Parathyroid adenoma (tissue), 2 donors: ENCODE data around the gene ULBP3.

Experiments used
- H2AFZ ChIP-seq: fragments of 300-600 bp; sonication (generic); one replicate; pipeline ENCODE4 v1.7.0; 2017; ENCODE audit warnings: antibody characterized with exemption, mild to moderate bottlenecking
- H3K27ac ChIP-seq: fragments of 300-600 bp; sonication (generic); one replicate; pipeline ENCODE4 v1.7.0; 2017
- H3K27me3 ChIP-seq: fragments of 300-600 bp; sonication (generic); one replicate; pipeline ENCODE4 v1.7.0; 2017; ENCODE audit warnings: low read length; ENCODE audit not compliant: control insufficient read depth, insufficient read depth
- H3K36me3 ChIP-seq: fragments of 300-600 bp; sonication (generic); one replicate; pipeline ENCODE4 v1.7.0; 2017; ENCODE audit warnings: low read length; ENCODE audit not compliant: control insufficient read depth, insufficient read depth
- H3K4me1 ChIP-seq: fragments of 300-600 bp; sonication (generic); one replicate; pipeline ENCODE4 v1.7.0; 2017; ENCODE audit warnings: control low read depth
- H3K4me2 ChIP-seq: fragments of 300-600 bp; sonication (generic); one replicate; pipeline ENCODE4 v1.7.0; 2017; ENCODE audit warnings: low read length
- H3K4me3 ChIP-seq: fragments of 300-600 bp; sonication (generic); one replicate; pipeline ENCODE4 v1.7.0; 2017; ENCODE audit warnings: low read depth, low read length
- H3K79me2 ChIP-seq: fragments of 300-600 bp; sonication (generic); one replicate; pipeline ENCODE4 v1.7.0; 2017; ENCODE audit warnings: control low read depth
- H3K9ac ChIP-seq: fragments of 300-600 bp; sonication (generic); one replicate; pipeline ENCODE4 v1.7.0; 2017; ENCODE audit warnings: mild to moderate bottlenecking
- H3K9me3 ChIP-seq: fragments of 300-600 bp; sonication (generic); one replicate; pipeline ENCODE4 v1.7.0; 2017; ENCODE audit warnings: low read length; ENCODE audit not compliant: control insufficient read depth
- TF ChIP-seq, protein P1 (sequence below): fragments of 300-600 bp; sonication (generic); IDR thresholded peaks from one replicate; pipeline ENCODE4 v1.7.0; 2017; ENCODE audit warnings: antibody characterized with exemption, mild to moderate bottlenecking
- donor health status: primary hyperparathyroidism.

The ULBP3 gene

DNA sequence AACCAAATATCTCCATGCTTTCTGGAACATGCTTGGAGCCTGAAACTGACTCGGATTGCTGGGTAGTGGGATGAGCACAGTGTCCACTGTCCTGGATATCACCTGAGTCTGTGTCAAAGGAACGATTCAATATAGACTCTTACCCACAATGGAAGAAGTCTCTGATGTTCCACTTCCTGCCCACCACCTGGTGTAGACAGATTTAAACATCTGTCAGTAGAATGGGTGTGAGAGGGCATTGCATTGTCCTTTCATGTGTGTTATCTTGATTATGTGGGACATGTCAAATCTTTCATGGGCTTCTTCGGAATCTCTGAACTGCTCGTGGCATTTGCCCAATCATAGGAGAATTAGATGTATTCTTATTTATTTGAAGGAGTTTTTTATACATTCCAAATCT is 20.8 kb downstream of the ULBP3 start:
- H3K27ac ChIP-seq: no peak overlapping the region
- H2AFZ ChIP-seq: no peak overlapping the region
- H3K4me1 ChIP-seq: no peaks in the 10 kb centered on the region
- no peak overlapping the region for H3K4me3 ChIP-seq
- H3K9me3 ChIP-seq: no peaks in the 10 kb centered on the region
- no peak overlapping the region for H3K4me2 ChIP-seq
- no peaks in the 10 kb centered on the region for H3K36me3 ChIP-seq
- H3K79me2 ChIP-seq: no peaks in the 10 kb centered on the region
- no peak overlapping the region for H3K9ac ChIP-seq
- H3K27me3 ChIP-seq: no peaks in the 10 kb centered on the region
- TF ChIP-seq, protein P1, sequence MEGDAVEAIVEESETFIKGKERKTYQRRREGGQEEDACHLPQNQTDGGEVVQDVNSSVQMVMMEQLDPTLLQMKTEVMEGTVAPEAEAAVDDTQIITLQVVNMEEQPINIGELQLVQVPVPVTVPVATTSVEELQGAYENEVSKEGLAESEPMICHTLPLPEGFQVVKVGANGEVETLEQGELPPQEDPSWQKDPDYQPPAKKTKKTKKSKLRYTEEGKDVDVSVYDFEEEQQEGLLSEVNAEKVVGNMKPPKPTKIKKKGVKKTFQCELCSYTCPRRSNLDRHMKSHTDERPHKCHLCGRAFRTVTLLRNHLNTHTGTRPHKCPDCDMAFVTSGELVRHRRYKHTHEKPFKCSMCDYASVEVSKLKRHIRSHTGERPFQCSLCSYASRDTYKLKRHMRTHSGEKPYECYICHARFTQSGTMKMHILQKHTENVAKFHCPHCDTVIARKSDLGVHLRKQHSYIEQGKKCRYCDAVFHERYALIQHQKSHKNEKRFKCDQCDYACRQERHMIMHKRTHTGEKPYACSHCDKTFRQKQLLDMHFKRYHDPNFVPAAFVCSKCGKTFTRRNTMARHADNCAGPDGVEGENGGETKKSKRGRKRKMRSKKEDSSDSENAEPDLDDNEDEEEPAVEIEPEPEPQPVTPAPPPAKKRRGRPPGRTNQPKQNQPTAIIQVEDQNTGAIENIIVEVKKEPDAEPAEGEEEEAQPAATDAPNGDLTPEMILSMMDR: no peak

- Histone ChIP-seq H2AFZ (no peak overlapping the region), H3K4me1 (no peaks in the 10 kb centered on the region), H3K36me3 (no peaks in the 10 kb centered on the region), H3K4me2 (no peak overlapping the region), H3K9me3 (no peaks in the 10 kb centered on the region), H3K79me2 (no peaks in the 10 kb centered on the region), H3K27ac (no peak overlapping the region), H3K4me3 (no peak overlapping the region), H3K27me3 (no peaks in the 10 kb centered on the region), H3K9ac (no peak overlapping the region)
- TF ChIP-seq, protein P1: no peak
Observed at GRCh38 chr6:150046943-150047342, 22.0 kb downstream of the ULBP3 start.

GRCh38 chr6:150044621-150045145 is 24.2 kb downstream of the ULBP3 start:
- TF ChIP-seq, protein P1: no peak
- Histone ChIP-seq H3K9ac (no peak overlapping the region), H3K9me3 (no peaks in the 10 kb centered on the region), H2AFZ (no peak overlapping the region), H3K27me3 (no peaks in the 10 kb centered on the region), H3K4me1 (no peaks in the 10 kb centered on the region), H3K4me3 (no peak overlapping the region), H3K27ac (no peak overlapping the region), H3K79me2 (no peaks in the 10 kb centered on the region), H3K36me3 (no peaks in the 10 kb centered on the region), H3K4me2 (no peak overlapping the region)

GRCh38 chr6:150043501-150044412 is 25.2 kb downstream of the ULBP3 start:
- no peaks in the 10 kb centered on the region for H3K79me2 ChIP-seq
- H3K9ac ChIP-seq: no peak overlapping the region
- H3K9me3 ChIP-seq: no peaks in the 10 kb centered on the region
- no peaks in the 10 kb centered on the region for H3K4me1 ChIP-seq
- no peaks in the 10 kb centered on the region for H3K27me3 ChIP-seq
- H3K36me3 ChIP-seq: no peaks in the 10 kb centered on the region
- H3K4me2 ChIP-seq: no peak overlapping the region
- TF ChIP-seq, protein P1: no peak
- no peak overlapping the region for H3K4me3 ChIP-seq
- no peak overlapping the region for H2AFZ ChIP-seq
- H3K27ac ChIP-seq: no peak overlapping the region
